CD4-positive, alpha-beta T cell treated with Interleukin-15 for 1 hour (primary cell): ENCODE results near the gene MCAM.

Experiments
- DNase-seq: peaks from one replicate; pipeline ENCODE4 v3.0.0-alpha.2; 2020

The MCAM gene

DNA sequence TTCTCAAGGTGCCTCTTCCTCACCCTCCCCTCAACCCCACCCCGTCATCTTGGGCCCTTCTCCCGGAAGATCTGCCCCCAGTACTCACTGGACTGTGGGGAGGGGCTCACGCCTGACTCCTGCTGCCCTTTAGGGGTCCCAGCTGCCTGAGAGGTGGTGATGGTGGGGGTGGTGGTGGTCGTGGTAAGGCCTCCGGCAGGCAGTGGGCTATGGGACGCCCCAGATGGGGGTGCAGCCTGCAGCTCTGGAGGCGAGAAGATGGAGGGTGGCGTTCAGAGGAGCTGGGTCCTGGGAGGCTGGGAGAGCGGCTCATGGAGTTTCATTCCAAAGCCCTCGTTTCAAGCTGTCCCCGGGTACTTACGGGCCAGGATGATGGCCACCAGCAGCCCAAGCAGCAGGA lies 28.8 kb upstream of the MCAM start:
- no peak for DNase-seq

DNA sequence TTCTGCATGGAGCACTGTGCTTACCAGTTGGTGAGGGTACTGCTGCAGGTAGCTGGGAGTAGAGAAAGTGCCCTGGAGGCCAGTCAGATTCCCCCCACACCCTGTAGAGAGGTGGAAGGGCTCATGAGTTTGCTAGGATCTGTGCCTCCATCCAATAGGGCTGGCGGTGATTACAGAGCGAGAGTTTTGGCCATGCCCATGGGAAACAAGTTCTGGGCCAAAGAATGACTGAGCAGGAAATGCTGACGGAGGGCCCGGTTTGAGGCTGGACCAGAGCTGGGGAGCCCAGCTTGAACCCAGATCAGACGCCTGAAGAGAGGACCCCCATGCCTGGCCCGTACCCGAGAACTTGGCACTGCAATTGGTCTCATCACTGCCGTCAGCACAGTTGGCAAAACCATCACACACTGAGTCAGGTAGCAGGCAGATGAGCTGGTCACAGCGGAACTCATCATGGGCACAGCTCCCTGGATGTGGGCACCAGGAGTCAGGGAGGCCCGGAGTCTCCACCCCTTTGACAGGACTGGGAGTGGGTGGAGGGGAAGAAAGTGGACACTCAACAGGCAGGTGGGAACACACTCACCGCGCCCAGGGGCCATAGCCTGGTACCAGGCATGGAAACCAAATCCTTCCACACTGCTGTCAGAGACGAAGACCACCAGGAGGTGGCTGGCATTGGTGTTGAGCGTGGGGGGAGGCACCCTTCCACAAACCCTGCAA lies 27.5 kb upstream of the MCAM start:
- DNase-seq = no peak

DNA sequence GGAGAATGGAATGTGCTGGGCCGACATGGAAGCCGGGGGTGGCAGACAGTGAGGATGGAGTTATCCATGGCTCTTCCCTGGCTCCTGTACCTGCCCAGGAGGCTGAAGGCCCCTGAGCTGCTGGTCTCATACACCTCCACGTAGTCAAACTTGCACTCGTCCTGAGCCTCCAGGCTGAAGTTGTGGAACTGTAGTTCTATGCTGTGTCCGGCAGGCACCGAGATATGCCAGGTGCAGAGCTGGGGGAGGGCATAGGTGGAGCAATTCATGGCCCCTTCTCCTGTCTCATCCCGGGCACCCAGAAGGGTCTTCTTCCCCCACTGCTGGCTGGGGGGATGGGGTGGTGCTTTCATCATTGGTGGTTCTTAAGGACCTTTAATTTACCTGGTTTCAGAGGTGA lies 26.8 kb upstream of the MCAM start:
- DNase-seq = no peak

DNA sequence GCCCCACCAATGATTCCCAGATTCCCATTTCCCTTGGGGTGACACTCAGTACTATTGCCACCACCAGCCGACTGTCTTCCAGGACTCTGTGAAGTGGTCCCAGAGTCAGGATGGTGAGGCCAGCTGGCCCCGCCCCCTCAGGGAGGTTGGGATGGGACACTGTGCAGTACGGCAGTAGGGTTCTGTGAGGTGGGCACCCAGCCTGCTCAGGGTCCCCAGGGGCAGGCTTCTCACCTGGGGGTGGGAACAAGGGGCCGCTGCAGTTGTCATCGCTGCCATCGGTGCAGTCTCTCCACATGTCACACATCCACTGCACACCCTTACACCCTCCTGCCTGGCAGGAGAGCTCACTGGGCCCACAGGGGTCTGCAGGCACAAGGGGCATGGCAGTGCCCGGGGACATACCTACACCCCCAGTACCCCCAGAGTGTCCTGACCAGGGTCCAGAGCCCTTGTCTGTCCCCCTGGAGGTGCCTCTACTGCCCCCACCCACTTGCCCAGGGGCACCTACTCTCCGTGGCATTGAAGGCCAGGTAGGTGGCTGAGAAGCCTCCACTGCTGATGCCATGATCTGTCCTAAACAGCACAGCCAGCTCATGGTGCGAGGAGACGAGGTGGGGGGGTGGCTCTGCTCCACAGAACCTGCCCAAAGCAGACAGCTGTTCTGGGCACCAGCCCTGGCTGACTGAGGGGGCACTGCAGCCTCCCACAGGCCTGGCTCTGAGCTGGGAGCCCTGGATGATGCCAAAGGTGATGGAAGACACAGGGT lies 25.6 kb upstream of the MCAM start:
- no peak for DNase-seq

DNA sequence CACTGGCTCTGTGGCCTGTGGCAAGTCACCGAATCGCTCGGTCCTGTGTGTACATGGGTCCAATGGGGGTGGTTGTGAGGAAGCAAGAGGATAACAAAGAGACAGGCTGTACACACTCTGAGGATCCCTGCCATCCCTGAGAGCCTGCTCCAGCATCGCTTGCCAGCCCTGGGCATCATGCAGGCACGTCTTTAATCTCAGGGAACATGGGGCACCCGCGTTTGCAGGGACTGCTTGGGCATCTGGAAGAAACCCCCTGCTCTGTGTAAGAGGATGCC lies 25.0 kb upstream of the MCAM start:
- DNase-seq = no peak

DNA sequence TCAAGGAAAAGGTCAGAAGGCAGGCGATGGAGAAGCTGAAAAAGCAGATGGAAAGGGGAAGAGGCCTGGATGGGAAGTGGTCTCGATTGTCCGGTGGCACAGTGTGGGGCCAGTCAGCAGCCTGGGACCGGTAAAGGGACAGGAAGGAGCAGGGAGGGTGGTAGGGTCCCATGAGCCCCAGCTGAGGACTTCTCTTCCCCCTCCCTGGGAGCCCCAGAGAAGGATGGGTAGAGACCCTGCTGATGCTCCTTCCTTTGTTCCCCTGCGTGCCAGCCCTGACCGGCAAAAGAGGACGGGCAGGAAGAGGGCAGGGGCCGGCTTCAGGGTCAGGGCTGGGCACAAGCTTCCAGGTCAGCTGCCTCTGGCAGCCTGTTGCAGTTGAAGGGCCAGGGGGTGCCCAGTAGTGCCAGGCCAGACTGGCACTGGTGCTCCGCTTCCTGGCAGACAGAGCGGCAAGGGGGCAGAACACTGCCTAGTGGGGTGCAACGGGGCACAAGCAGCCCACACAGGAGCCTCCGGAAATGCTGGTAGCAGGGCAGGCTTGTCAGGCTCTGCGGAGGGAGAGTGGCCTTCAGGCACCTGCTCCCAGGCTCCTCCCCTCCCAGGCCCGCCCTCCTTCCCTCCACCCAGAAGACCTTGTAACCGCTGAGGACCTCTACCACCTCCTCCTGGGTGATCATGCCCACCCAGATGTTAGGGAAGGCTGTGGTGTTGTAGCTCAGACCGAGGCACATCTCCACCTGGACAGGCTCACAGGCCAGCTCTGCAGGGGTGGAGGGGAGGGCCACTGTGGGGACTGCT lies 24.5 kb upstream of the MCAM start:
- DNase-seq = no peak

DNA sequence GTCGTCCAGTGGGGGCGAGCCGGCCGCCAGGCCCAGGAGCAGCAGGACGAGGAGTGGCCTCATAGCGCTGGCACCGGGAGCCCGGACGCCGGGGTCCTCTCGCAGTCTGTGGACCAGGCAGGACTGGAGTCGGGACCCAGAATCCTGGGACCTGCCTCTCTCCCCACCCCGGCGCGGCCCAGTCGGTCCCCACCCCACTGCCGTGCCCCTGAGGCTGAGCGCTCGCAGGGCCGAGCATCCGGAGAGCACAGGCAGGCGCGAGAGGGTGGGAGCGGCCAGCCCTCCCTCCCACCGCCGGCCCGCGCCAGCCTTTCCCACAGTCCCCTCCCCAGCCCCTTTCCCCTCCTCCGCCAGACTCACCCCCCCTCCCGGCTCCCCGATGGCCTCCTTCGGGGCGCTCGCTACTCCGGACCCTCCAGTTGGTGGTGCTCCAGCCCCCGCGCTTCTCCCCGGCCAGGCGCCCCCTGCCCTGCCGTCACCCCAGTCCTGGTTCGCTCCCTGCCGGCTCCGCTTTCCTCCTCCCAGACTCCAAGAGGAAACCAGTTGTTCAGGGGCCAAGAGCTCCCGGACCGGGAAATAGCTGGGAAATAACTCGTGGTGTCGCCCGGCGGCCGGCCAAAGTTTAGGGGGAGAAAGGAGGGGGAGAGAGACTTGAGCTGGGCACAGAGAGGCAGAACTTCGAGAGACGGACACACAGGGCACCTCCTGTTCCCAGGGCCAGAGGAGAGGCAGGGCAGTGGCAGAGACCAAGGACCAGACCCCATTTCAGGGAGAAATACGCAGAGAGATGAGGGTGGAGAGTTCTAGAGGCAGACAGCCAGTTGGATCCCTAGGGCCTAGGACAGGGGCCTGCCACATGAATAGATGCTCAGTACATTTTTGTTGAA lies 23.6 kb upstream of the MCAM start, which contains the start of gene C1QTNF5:
C1QTNF5 (minus strand) TSS at position 549 of the 887 bp plus-strand sequence; CDS start at position 63, 486 bp downstream.
- no peak for DNase-seq

DNA sequence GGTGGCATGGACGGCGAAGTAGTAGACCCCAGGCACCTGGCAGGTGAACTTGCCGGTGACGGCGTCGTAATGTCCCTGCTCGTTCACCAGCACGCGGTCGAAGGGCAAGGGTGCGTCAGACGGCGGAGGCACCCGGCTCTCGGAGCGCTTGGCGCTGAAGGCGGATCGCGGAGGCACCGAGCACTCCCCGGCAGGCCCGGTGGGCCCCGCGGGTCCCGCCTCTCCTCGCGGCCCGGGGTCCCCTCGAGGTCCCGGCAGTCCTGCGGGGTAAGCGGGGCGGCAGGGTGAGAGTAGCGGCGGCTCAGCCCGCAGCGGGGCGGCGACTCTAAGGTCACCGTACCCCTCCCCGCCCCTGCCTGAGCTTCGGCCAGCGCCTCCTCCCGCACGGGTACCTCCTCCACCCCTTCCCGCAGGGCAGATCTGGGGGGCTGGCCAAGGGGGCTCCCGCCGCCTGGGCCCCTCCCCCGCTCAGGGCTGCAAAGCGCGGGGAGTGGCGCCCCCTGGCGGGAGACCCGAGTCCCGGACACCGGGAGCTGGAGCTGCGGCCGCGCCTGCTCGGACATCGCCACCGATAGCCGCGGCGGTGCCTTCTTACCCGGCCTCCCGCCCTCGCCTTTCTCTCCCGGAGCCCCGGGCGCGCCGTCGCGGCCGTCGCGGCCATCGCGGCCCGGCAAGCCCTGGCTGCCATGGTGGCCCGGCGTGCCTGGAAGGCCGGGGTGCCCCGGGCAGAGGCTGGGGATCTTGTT lies 22.8 kb upstream of the MCAM start:
- no peak for DNase-seq

DNA sequence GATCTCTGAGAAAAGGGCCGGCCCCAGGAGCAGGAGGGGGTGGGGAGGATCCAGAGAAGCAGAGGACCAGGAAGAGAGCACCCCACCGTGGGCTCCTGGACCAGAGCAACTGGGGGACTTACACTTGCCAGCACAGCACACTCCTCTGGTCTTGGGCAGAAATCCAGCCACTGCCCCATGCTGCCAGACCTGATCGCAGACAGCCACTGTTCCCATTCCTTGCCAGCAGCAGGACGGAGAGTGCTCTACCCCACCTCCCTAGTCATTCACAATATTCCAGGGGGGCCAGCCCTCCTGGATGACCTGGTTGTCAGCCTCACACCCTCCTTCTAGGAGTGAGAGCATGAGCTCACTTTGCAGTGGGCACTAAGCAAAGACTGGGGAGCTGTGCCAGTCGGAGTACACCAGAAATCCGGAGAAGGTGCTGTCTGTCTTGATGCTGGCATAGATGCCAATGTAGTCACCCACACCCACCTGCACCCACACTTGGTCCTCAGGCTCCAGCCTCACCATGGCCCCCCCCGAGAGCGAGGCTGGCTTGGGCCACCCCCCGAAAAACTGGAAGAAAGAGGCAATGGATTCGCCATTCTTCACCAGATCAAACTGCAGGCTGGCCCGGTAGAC lies 22.1 kb upstream of the MCAM start:
- DNase-seq = no peak

DNA sequence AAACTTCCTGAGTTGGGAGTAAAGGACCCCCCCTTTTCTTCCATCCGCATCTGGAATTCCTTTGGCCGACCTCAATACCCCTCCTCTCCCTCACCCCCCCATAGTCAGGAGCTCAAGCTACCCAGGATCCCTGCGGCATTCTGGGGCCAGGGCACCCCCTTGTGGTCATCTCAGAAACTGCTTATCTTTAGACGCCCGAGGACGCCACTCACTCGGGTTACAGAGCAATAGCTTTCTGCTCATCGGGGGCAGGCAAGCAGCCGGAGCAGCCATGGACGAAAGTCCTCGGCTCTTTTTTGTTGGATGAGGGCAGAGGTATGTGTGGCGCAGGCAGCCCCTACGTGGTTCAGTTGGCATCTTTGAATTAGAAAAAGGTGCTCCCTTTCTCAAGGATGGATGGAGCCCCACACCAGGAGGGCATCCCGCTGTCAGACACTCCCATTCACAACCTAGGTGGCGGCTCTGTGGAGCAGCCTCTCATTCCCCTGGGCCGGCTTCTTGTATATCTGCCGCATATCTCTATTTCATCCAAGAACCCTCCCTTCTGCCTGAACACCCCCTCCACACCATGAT lies 21.5 kb upstream of the MCAM start:
- peak; percentile 57 for DNase-seq

DNA sequence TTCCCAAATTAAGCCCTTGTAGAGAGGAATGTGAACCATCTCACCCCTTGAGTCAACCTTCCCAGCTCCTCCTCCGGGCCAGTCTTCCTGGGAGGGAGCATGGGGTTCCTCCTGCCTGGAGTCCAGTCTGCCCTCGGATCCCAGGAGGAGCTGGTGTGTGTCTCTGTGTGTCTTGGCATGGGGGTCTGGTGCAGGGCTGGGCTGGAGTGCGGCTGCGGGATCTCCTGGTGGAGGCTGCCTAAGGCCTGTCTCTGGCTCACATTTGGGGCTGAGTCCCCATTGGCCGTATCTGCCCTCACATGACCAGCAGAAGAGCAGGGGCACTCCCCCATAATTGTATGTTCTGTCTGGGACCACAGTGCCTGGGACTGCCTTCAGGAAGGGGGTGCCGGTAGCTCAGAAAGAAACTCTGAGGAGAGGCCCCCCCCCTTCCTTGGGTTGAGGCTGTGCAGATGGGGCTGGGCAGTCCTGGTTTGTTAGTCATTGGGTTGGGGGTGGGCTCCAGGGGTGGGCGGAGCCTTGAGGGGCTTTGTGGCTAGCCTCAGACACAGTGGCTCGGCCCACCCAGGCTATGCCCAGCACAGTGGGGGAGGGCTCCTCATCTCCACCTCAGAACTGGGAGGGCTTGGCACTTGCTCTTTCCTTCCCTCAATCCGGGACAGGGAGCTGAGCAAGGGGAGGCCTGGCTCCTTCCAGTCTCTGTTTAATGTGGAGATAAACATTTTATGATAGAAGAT lies 20.8 kb upstream of the MCAM start:
- DNase-seq = no peak

DNA sequence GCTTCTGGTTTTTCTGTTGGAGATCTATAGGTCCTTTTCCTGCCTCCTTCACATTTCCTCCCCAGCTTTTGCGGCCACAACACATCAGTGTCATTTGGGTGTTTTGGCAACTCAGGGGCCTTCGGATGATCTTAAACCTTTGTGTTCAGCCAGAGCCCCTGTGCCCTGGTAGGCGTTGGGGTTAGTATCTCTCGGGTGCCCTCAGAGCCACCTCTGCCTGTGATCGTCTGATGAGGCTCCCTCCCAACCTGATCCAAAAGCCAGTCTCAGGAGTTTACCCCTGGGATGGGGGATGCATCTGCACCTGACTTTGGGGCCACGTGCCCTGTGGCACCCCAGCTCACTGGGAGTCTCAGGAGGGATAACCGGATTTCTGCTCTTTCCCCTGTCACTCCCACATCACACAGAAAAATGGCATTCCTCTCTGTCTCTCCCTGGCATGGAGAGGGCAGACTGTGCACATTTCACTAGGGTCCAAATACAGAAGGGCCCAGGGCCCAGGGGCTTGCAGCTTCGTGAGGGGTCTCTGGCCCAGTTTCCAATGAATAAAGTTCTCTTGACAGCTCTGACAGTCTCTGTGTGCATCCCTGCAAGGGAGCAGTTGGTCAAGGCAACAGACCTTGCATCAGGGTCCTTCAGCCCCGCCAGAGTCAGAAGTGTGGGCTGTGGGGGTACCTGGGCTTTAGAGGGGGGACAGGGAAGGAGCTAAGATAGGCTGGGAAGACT lies 20.0 kb upstream of the MCAM start:
- DNase-seq = no peak

DNA sequence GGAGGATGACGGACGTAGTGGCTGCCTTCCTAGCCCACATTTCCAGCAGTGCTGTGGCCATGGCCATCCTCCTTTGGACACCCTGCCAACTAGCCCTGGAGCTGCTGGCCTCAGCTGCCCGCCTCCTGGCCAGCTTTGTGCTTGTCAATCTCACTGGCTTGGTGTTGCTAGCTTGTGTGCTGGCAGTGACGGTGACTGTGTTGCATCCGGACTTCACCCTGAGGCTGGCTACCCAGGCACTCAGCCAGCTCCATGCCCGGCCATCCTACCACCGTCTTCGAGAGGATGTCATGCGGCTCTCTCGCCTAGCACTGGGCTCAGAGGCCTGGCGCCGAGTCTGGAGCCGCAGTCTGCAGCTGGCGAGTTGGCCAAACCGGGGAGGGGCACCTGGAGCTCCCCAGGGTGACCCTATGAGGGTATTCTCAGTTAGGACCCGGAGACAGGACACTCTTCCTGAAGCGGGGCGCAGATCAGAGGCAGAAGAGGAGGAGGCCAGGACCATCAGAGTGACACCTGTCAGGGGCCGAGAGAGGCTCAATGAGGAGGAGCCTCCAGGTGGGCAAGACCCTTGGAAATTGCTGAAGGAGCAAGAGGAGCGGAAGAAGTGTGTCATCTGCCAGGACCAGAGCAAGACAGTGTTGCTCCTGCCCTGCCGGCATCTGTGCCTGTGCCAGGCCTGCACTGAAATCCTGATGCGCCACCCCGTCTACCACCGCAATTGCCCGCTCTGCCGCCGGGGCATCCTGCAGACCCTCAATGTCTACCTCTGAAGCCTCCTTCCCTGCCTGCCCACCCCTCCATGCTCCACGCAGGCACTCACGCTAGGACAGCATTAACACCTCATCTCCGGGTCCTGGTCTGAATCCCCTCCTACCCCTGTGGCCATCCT lies 19.0 kb upstream of the MCAM start:
- no peak for DNase-seq

DNA sequence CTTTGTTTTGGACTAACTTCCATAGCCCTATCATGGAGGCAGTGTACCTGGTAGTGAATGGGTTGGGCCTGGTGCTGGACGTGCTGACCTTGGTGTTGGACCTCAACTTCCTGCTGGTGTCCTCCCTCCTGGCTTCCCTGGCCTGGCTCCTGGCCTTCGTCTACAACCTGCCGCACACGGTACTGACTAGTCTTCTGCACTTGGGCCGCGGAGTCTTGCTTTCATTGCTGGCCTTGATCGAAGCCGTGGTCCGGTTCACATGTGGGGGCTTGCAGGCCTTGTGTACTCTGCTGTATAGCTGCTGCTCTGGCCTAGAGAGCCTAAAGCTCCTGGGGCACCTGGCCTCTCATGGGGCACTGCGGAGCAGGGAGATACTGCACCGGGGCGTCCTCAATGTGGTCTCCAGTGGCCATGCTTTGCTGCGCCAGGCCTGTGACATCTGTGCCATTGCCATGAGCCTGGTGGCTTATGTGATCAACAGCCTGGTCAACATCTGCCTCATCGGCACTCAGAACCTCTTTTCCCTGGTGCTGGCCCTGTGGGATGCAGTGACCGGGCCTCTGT lies 18.2 kb upstream of the MCAM start:
- DNase-seq = no peak

DNA sequence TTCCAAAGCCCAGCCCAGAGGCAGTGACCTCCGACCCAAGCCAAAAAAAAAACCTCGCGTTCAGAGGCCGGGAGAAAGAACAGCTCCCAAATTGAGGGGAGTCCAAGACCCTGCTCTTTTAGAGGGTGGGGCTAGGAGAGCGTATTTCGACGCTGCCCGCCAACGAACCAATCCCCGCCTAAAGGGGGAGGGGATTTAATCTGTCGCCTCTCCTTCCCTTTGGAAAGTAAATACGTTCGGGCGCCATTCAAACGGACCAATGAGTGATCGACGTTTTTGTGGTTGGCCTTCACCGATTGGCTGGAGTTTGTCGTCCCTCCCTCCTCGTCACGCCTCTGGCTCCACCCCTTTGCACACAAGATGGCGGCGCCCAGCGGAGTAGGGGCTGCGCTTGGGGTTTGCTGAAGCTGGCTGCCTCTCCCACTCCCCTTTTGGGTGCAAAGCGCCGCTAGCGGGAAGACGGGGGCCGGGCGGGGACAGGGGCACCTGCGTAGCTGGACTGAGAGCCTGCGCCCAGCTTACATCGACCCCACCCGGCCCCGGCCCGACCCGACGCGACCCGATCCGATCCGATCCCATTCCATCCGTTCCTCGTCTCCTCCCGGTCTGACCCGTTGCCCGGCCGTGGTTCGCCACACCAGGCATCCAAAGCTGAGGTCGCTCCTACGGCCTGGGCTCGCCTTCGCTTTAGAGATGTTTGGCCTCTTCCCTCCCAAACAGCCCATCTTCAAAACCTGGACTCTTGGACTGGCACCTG lies 17.4 kb upstream of the MCAM start, which contains the start of gene RNF26:
RNF26 (plus strand) TSS at position 354 of the 757 bp plus-strand sequence. CDS start 596 bp downstream, outside the sequence.
- DNase-seq = peak; percentile 95

DNA sequence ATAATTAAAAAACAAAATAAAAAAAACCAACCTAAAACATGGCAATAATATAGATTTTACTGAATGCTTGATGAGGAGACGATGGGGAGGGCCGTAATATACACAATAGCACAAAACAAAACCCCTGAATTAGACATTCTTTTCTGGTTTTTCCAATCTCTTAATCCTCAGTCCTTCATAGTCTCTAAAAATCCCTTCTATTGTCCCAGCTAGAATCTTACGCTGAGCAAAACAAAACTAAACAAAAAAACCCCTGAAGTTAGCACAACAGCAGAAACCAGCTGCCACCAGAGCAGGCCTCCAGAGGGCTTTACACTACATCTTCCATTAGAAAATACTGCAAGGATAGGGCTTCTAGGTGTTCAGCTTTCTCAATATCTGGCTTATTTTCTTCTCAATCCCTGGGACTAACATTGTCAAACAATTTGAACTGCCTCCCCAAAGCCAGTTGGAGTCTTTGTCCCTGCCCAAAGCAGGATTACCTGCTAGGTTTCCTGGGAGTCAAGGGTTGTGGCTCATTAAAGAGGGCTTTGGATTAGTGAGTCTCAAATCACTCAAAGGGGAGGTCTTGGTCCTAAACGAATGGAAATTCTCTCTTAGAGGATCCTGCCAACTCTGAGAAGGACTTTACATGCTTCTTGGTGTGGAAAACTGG lies 15.3 kb upstream of the MCAM start:
- DNase-seq = no peak

DNA sequence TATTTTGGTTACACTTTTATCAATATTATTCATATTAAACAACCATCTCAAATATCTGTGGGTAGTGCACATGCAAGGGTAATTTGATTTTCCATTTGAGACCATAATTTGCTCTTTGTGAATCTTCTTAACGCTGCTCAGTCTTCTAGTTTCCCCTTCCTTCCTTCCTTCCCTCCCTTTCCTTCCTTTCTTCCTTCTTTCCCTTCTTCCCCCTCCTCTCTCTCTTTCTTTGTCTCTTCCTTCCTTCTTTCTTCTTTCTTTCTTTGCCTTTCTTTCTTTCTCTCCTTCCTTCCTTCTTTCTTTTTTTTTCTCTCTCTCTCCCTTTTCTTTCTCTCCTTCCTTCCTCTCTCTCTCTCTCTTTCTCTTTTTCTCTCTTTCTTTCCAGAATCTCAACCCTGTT lies 13.3 kb upstream of the MCAM start:
- no peak for DNase-seq
